Stimulated activated naive CD8-positive, alpha-beta T cell treated with anti-CD3 and anti-CD28 coated beads, Interleukin-15, Interleukin-2, amounts not matched to agents 100 U/mL and 50 U/mL, for 24 hours (primary cell): ENCODE measurements around the gene SORBS1.

Source experiments
- ATAC-seq: fragments of 150-1000 bp; cut with Tn5 transposase; one replicate; pipeline ENCODE4 v1.10.0; 2021
- DNase-seq: peaks from one replicate; pipeline ENCODE4 v3.0.0; 2021

Gene SORBS1

GRCh38 chr10:95561177-95561863, at the start of gene SORBS1:
TSS of gene SORBS1 (minus strand) at chr10:95561371. CDS start at chr10:95441135, 120,236 bp downstream.
- peak; percentile 99 for ATAC-seq
- DNase-seq, result peak; percentile 86

GRCh38 chr10:95610727-95611126, 49.6 kb upstream of the SORBS1 start:
- ATAC-seq, result no peak
- DNase-seq, result no peak

- DNase-seq, result no peak
- no peak for ATAC-seq
Measured at GRCh38 chr10:95606922-95607321, 45.8 kb upstream of the SORBS1 start.

- DNase-seq, result no peak
- no peak for ATAC-seq
Measured at GRCh38 chr10:95605163-95605562, 44.0 kb upstream of the SORBS1 start.

- DNase-seq (no peak), ATAC-seq (no peak)
Measured at GRCh38 chr10:95604630-95605029, 43.5 kb upstream of the SORBS1 start.

GRCh38 chr10:95602382-95602781, 41.2 kb upstream of the SORBS1 start:
- ATAC-seq, result no peak

GRCh38 chr10:95601116-95601719, 40.0 kb upstream of the SORBS1 start:
- peak; percentile 61 for DNase-seq
- ATAC-seq, result peak; percentile 68

More at GRCh38 chr10:95602382-95602781, 41.2 kb upstream of the SORBS1 start:
- DNase-seq, result no peak

- ATAC-seq (no peak), DNase-seq (no peak)
Measured at GRCh38 chr10:95600158-95600557, 39.0 kb upstream of the SORBS1 start.

- ATAC-seq, result no peak
Measured at GRCh38 chr10:95597788-95598187, 36.6 kb upstream of the SORBS1 start.

GRCh38 chr10:95588025-95588424, 26.9 kb upstream of the SORBS1 start:
- no peak for DNase-seq
- ATAC-seq, result no peak

More at GRCh38 chr10:95597788-95598187, 36.6 kb upstream of the SORBS1 start:
- DNase-seq, result no peak

- no peak for DNase-seq
- no peak for ATAC-seq
Measured at GRCh38 chr10:95579835-95580535, 18.8 kb upstream of the SORBS1 start.

GRCh38 chr10:95579292-95579691, 18.1 kb upstream of the SORBS1 start:
- ATAC-seq (no peak), DNase-seq (no peak)

GRCh38 chr10:95578619-95579018, 17.4 kb upstream of the SORBS1 start:
- DNase-seq, result no peak
- no peak for ATAC-seq

GRCh38 chr10:95574649-95575365, 13.6 kb upstream of the SORBS1 start:
- ATAC-seq, result no peak
- DNase-seq, result no peak

- no peak for ATAC-seq
Measured at GRCh38 chr10:95573964-95574604, 12.9 kb upstream of the SORBS1 start.

GRCh38 chr10:95573527-95573926, 12.4 kb upstream of the SORBS1 start:
- ATAC-seq (no peak), DNase-seq (no peak)

More at GRCh38 chr10:95573964-95574604, 12.9 kb upstream of the SORBS1 start:
- no peak for DNase-seq

- DNase-seq, result no peak
Measured at GRCh38 chr10:95572131-95572820, 11.1 kb upstream of the SORBS1 start.

GRCh38 chr10:95571390-95571789, 10.2 kb upstream of the SORBS1 start:
- ATAC-seq, result no peak
- no peak for DNase-seq

More at GRCh38 chr10:95572131-95572820, 11.1 kb upstream of the SORBS1 start:
- no peak for ATAC-seq

GRCh38 chr10:95569368-95569767, 8.2 kb upstream of the SORBS1 start:
- no peak for ATAC-seq
- DNase-seq, result no peak

- ATAC-seq (no peak), DNase-seq (no peak)
Measured at GRCh38 chr10:95567903-95568630, 6.9 kb upstream of the SORBS1 start.

- DNase-seq, result no peak
- no peak for ATAC-seq
Measured at GRCh38 chr10:95566136-95566535, 5.0 kb upstream of the SORBS1 start.
